Spleen (tissue), 11 donors: ENCODE data around the gene MCM8. TPM values are rescaled to one million over a fixed set of nuclear protein-coding genes. Genes with fewer than 3 reads are reported as not detected.

Experiments used
- DNase-seq: peaks from one replicate; pipeline ENCODE4 v3.0.0-alpha.2; 2020
- H3K27ac ChIP-seq, 8 donors: fragments of 200-600 bp; sonication (generic) in 7 of 8; 1 replicate in 4 of 8; 2 replicates in 4 of 8; pipeline versions ENCODE4 v1.5.0 to v1.8.0; 2016 to 2021; ENCODE audit warnings: inconsistent platforms in 4 of 8, mild to moderate bottlenecking in 4 of 8, moderate library complexity in 1 of 8
- H3K27me3 ChIP-seq, 7 donors: fragments of 200-600 bp; sonication (generic) in 6 of 7; replicated peaks in 1 of 7; 1 replicate in 4 of 7; 2 replicates in 3 of 7; pipeline versions ENCODE4 v1.5.0 to v1.8.0; 2016 to 2021; ENCODE audit warnings: inconsistent platforms in 3 of 7, mild to moderate bottlenecking in 1 of 7
- H3K36me3 ChIP-seq, 6 donors: fragments of 200-600 bp; sonication (generic) in 5 of 6; 1 replicate in 4 of 6; 2 replicates in 2 of 6; pipeline versions ENCODE4 v1.5.0 to v1.8.0; 2016 to 2021; ENCODE audit warnings: inconsistent platforms in 2 of 6
- H3K4me1 ChIP-seq, 6 donors: fragments of 200-600 bp; sonication (generic) in 5 of 6; 1 replicate in 3 of 6; 2 replicates in 3 of 6; pipeline versions ENCODE4 v1.5.0 to v1.8.0; 2016 to 2021; ENCODE audit warnings: inconsistent platforms in 3 of 6
- H3K4me3 ChIP-seq, 8 donors: fragments of 200-600 bp; sonication (generic) in 7 of 8; 1 replicate in 4 of 8; 2 replicates in 4 of 8; pipeline versions ENCODE4 v1.5.0 to v1.8.0; 2016 to 2021; ENCODE audit warnings: inconsistent platforms in 4 of 8, mild to moderate bottlenecking in 4 of 8, moderate library complexity in 2 of 8
- H3K9me3 ChIP-seq, 8 donors: fragments of 200-600 bp; sonication (generic) in 7 of 8; 1 replicate in 4 of 8; 2 replicates in 4 of 8; pipeline versions ENCODE4 v1.5.0 to v1.8.0; 2016 to 2021; ENCODE audit warnings: inconsistent platforms in 4 of 8
- CTCF ChIP-seq, 11 experiments: fragments of 200-600 bp in 7 of 11; fragments of 450-650 bp in 4 of 11; sonication (generic) in 4 of 11; IDR thresholded peaks in 8 of 11; conservative IDR thresholded peaks in 3 of 11; 1 replicate in 7 of 11; 2 replicates in 4 of 11; pipeline versions ENCODE4 v1.4.0 to v1.8.0; 2016 to 2021; ENCODE audit warnings: antibody characterized with exemption in 11 of 11, inconsistent platforms in 4 of 11, mild to moderate bottlenecking in 1 of 11
- POLR2A ChIP-seq, 3 donors: fragments of 450-650 bp; IDR thresholded peaks; one replicate each; pipeline ENCODE4 v1.5.1; 2017; ENCODE audit warnings: antibody characterized with exemption in 3 of 3, mild to moderate bottlenecking in 1 of 3
- POLR2AphosphoS5 ChIP-seq, 3 donors: sonication (generic); formaldehyde crosslinking; IDR thresholded peaks; one replicate each; pipeline ENCODE4 v1.5.1; 2017; ENCODE audit warnings: antibody characterized with exemption in 3 of 3
- whole genome bisulfite sequencing, 5 donors: extraction: QIAGEN DNeasy Blood & Tissue Kit in 3 of 5; methylation state at CpG; one replicate each; pipeline versions ENCODE4 v1.1.5 to v1.1.7; 2013 to 2018; 5-methylcytosine and 5-hydroxymethylcytosine counted together
- intact Hi-C: fragments of 100-400 bp; cut with DNase I; formaldehyde crosslinking; loops from one replicate; pipeline ENCODE4 v1.15.0; 2023; ENCODE audit warnings: low total_unique reads
- polyA plus RNA-seq, 3 donors: library from polyadenylated mRNA; stranded (reverse); fragments of 200-250 nt; gene quantifications; one replicate each; pipeline ENCODE4 v1.2.1, GENCODE V29; 2013
- total RNA-seq, 7 donors: library from RNA; depleted of rRNA in 3 of 7; stranded (reverse); fragments of >200 nt in 3 of 7; fragmentation: NEBNext Ultra II Directional in 4 of 7; extraction: Animal tissue kit (Norgen Biotek cat#: 25700) in 4 of 7; gene quantifications; one replicate each; pipeline versions ENCODE4 v1.1.0 to v1.2.1, GENCODE V29; 2016 to 2021
- donor health status: healthy with polysubstance abuse.
- donor health status: DM: no; HTN: no; CAD: no; lungs with moderate emphysema.
- donor health status: DM: no; HTN: no; CAD: no.
- donor health status: Bipolar disorder and iron deficiency.
- donor health status: healthy.
- donor health status: DM: no; HTN: no; CAD: no.
- donor health status: DM: yes; HTN: yes; CAD: no.

MCM8 gene
- total and polyA plus RNA-seq, 10 donors, result 1.7 to 7.9 (median 5.9) TPM

GRCh38 chr20:6039766-6040165, 89.3 kb downstream of the MCM8 start:
- Histone ChIP-seq H3K36me3 (peaks cover 0 to 79% (median 67%) of the 10 kb centered on the region in 6 donors), H3K4me1 (peaks cover 0 to 1% (median 0%) of the 10 kb centered on the region in 6 donors), H3K9me3 (no peaks in the 10 kb centered on the region), H3K27me3 (no peaks in the 10 kb centered on the region), H3K4me3 (no peak overlapping the region), H3K27ac (no peak overlapping the region)
- 89 to 96% (median 91%) methylated on average over 5 of the region's 5 CpGs for WGBS, 5 donors
- no peak for DNase-seq
- TF ChIP-seq POLR2A (IDR thresholded peaks at IDR 0.05) (no peak), POLR2AphosphoS5 (IDR thresholded peaks at IDR 0.05) (no peak), CTCF (IDR thresholded peaks at IDR 0.05 in 8 of 11, conservative IDR thresholded peaks at IDR 0.05 in 3 of 11) (no peak)
- intact Hi-C loops, result no loop called here

- intact Hi-C loops, result no loop called here
- no peaks in the 10 kb centered on the region for H3K27me3 ChIP-seq
- H3K27ac ChIP-seq, result no peak overlapping the region
- no peaks in the 10 kb centered on the region for H3K9me3 ChIP-seq
- H3K36me3 ChIP-seq, result peaks cover 0 to 72% (median 60%) of the 10 kb centered on the region in 6 donors
- DNase-seq, result no peak
- 85 to 98% (median 95%) methylated on average over 8 of the region's 8 CpGs for WGBS, 5 donors
- H3K4me3 ChIP-seq, result no peak overlapping the region
- H3K4me1 ChIP-seq, result no peaks in the 10 kb centered on the region
- TF ChIP-seq CTCF (IDR thresholded peaks at IDR 0.05 in 8 of 11, conservative IDR thresholded peaks at IDR 0.05 in 3 of 11) (no peak), POLR2AphosphoS5 (IDR thresholded peaks at IDR 0.05) (no peak), POLR2A (IDR thresholded peaks at IDR 0.05) (no peak)
These were observed 90.1 kb downstream of the MCM8 start for GRCh38 chr20:6040540-6040939.

GRCh38 chr20:6040958-6041807, 90.7 kb downstream of the MCM8 start:
- TF ChIP-seq POLR2AphosphoS5 (IDR thresholded peaks at IDR 0.05) (peak in 1 of 3 donors; percentile 46), POLR2A (IDR thresholded peaks at IDR 0.05) (no peak), CTCF (IDR thresholded peaks at IDR 0.05 in 8 of 11, conservative IDR thresholded peaks at IDR 0.05 in 3 of 11) (no peak)
- no peaks in the 10 kb centered on the region for H3K27me3 ChIP-seq
- WGBS, 5 donors, result 91 to 95% (median 94%) methylated on average over 44 to 67 of the region's 67 CpGs
- H3K36me3 ChIP-seq, result peaks cover 0 to 65% (median 54%) of the 10 kb centered on the region in 6 donors
- no peaks in the 10 kb centered on the region for H3K4me1 ChIP-seq
- no peak overlapping the region for H3K4me3 ChIP-seq
- no peaks in the 10 kb centered on the region for H3K9me3 ChIP-seq
- no peak for DNase-seq
- intact Hi-C loops, result no loop called here
- H3K27ac ChIP-seq, result no peak overlapping the region

- Histone ChIP-seq H3K4me1 (no peaks in the 10 kb centered on the region), H3K9me3 (no peaks in the 10 kb centered on the region), H3K36me3 (peaks cover 0 to 59% (median 47%) of the 10 kb centered on the region in 6 donors), H3K27ac (no peak overlapping the region), H3K27me3 (no peaks in the 10 kb centered on the region), H3K4me3 (no peak overlapping the region)
- intact Hi-C loops, result no loop called here
- WGBS, 5 donors, result 94 to 96% (median 95%) methylated on average over 26 of the region's 26 CpGs
- no peak for DNase-seq
- TF ChIP-seq POLR2A (IDR thresholded peaks at IDR 0.05) (no peak), POLR2AphosphoS5 (IDR thresholded peaks at IDR 0.05) (peak in 1 of 3 donors; percentile 18)
These were observed 91.4 kb downstream of the MCM8 start for GRCh38 chr20:6041808-6042265.
